Type B pancreatic cell (in vitro differentiated cells): Measurements from ENCODE around the gene PGP. TPM values are rescaled to one million over a fixed set of nuclear protein-coding genes. Genes with fewer than 3 reads are reported as not detected.

ENCODE experiments used
- DNase-seq: peaks from one replicate; pipeline ENCODE4 v3.0.0; 2021; ENCODE audit warnings: mixed read lengths; ENCODE audit not compliant: unreplicated experiment; ENCODE audit errors: extremely low spot score
- H3K27ac Mint-ChIP-seq: 2 replicates; pipeline ENCODE4 v1.8.0; 2021; ENCODE audit warnings: mild to moderate bottlenecking, mixed read lengths
- H3K27me3 Mint-ChIP-seq: 2 replicates; pipeline ENCODE4 v1.8.0; 2021; ENCODE audit warnings: mixed read lengths
- H3K36me3 Mint-ChIP-seq: 2 replicates; pipeline ENCODE4 v1.8.0; 2021; ENCODE audit warnings: mixed read lengths
- H3K4me1 Mint-ChIP-seq: one replicate; pipeline ENCODE4 v1.8.0; 2021; ENCODE audit warnings: mixed read lengths; ENCODE audit not compliant: unreplicated experiment
- H3K4me3 Mint-ChIP-seq: 2 replicates; pipeline ENCODE4 v1.8.0; 2021; ENCODE audit warnings: mild to moderate bottlenecking, mixed read lengths
- H3K9me3 Mint-ChIP-seq: 2 replicates; pipeline ENCODE4 v1.8.0; 2021; ENCODE audit warnings: mixed read lengths
- CTCF ChIP-seq: fragments of 200-600 bp; sonication (generic); conservative IDR thresholded peaks from 2 replicates; pipeline ENCODE4 v1.5.0; 2021; ENCODE audit warnings: antibody characterized with exemption, mild to moderate bottlenecking
- total RNA-seq: library from RNA; stranded (reverse); gene quantifications from 2 replicates; pipeline ENCODE4 v1.2.1, GENCODE V29; 2021; ENCODE audit warnings: low replicate concordance

PGP gene
- total RNA-seq, 1 donor from 2014 or later: 25.5 TPM

- TF ChIP-seq CTCF: no peak
- H3K27ac Mint-ChIP-seq: no peak overlapping the region
- DNase-seq: no peak
- no peaks in the 10 kb centered on the region for H3K27me3 Mint-ChIP-seq
- H3K9me3 Mint-ChIP-seq: no peaks in the 10 kb centered on the region
- H3K4me1 Mint-ChIP-seq: peaks cover 3% of the 10 kb centered on the region
- H3K4me3 Mint-ChIP-seq: no peak overlapping the region
- H3K36me3 Mint-ChIP-seq: no peaks in the 10 kb centered on the region
These were observed 28.1 kb downstream of the PGP start for GRCh38 chr16:2186505-2186904.

- no peak for TF ChIP-seq CTCF
These were observed 28.6 kb downstream of the PGP start for GRCh38 chr16:2186064-2186463.

GRCh38 chr16:2184962-2185361 is 29.7 kb downstream of the PGP start:
- H3K36me3 Mint-ChIP-seq: no peaks in the 10 kb centered on the region
- H3K4me1 Mint-ChIP-seq: peaks cover 3% of the 10 kb centered on the region

More at GRCh38 chr16:2186064-2186463, 28.6 kb downstream of the PGP start:
- no peaks in the 10 kb centered on the region for H3K36me3 Mint-ChIP-seq
- H3K27me3 Mint-ChIP-seq: no peaks in the 10 kb centered on the region
- DNase-seq: no peak
- H3K4me1 Mint-ChIP-seq: peaks cover 3% of the 10 kb centered on the region
- H3K27ac Mint-ChIP-seq: no peak overlapping the region
- H3K9me3 Mint-ChIP-seq: no peaks in the 10 kb centered on the region
- no peak overlapping the region for H3K4me3 Mint-ChIP-seq

GRCh38 chr16:2184346-2184745 is 30.3 kb downstream of the PGP start:
- no peak for TF ChIP-seq CTCF
- H3K27ac Mint-ChIP-seq: no peak overlapping the region

More at GRCh38 chr16:2184962-2185361, 29.7 kb downstream of the PGP start:
- H3K4me3 Mint-ChIP-seq: no peak overlapping the region
- no peaks in the 10 kb centered on the region for H3K9me3 Mint-ChIP-seq
- no peak for DNase-seq
- H3K27ac Mint-ChIP-seq: no peak overlapping the region
- TF ChIP-seq CTCF: no peak
- no peaks in the 10 kb centered on the region for H3K27me3 Mint-ChIP-seq

GRCh38 chr16:2183671-2184070 is 31.0 kb downstream of the PGP start:
- Mint-ChIP-seq H3K4me1 (peaks cover 3% of the 10 kb centered on the region), H3K4me3 (no peak overlapping the region), H3K27ac (no peak overlapping the region), H3K36me3 (no peaks in the 10 kb centered on the region), H3K9me3 (no peaks in the 10 kb centered on the region), H3K27me3 (no peaks in the 10 kb centered on the region)
- no peak for DNase-seq
- TF ChIP-seq CTCF: no peak

More at GRCh38 chr16:2184346-2184745, 30.3 kb downstream of the PGP start:
- H3K9me3 Mint-ChIP-seq: no peaks in the 10 kb centered on the region
- H3K4me3 Mint-ChIP-seq: no peak overlapping the region
- DNase-seq: no peak
- H3K27me3 Mint-ChIP-seq: no peaks in the 10 kb centered on the region
- peaks cover 3% of the 10 kb centered on the region for H3K4me1 Mint-ChIP-seq
- H3K36me3 Mint-ChIP-seq: no peaks in the 10 kb centered on the region

- no peak for DNase-seq
These were observed 32.7 kb downstream of the PGP start for GRCh38 chr16:2181952-2182351.

More at GRCh38 chr16:2181952-2182351, 32.7 kb downstream of the PGP start:
- peak overlapping the region; percentile 23 for H3K4me3 Mint-ChIP-seq
- no peaks in the 10 kb centered on the region for H3K9me3 Mint-ChIP-seq
- H3K27me3 Mint-ChIP-seq: no peaks in the 10 kb centered on the region
- no peak overlapping the region for H3K27ac Mint-ChIP-seq
- peaks cover 3% of the 10 kb centered on the region for H3K4me1 Mint-ChIP-seq
- peaks cover 4% of the 10 kb centered on the region for H3K36me3 Mint-ChIP-seq
- no peak for TF ChIP-seq CTCF
